Natural killer cell (primary cell): Measurements from ENCODE around the gene OSBP2. TPM values are rescaled to one million over a fixed set of nuclear protein-coding genes. Genes with fewer than 3 reads are reported as not detected.
A peak's percentile ranks its signal among the peaks of the same experiment; 100 is the strongest.

Experiments used
- ATAC-seq, 3 donors: fragments of 150-1000 bp in 2 of 3; fragments of 200-7000 bp in 1 of 3; cut with Tn5 transposase; 1 replicate in 1 of 3; 2 replicates in 2 of 3; pipeline ENCODE4 v1.10.0; 2021; ENCODE audit warnings: mild to moderate bottlenecking in 2 of 3, moderate library complexity in 2 of 3
- DNase-seq, 2 donors: peaks; one replicate each; pipeline versions ENCODE4 v3.0.0 to v3.0.0-alpha.2; 2013 to 2021; ENCODE audit warnings: mixed read lengths in 1 of 2
- H3K27ac ChIP-seq: one replicate; pipeline ENCODE4 v1.5.1; 2013; ENCODE audit warnings: mild to moderate bottlenecking, low read length
- H3K27me3 ChIP-seq: one replicate; pipeline ENCODE4 v1.6.1; 2013; ENCODE audit warnings: low read length; ENCODE audit not compliant: control insufficient read depth, insufficient read depth
- H3K36me3 ChIP-seq: one replicate; pipeline ENCODE4 v1.6.1; 2013; ENCODE audit warnings: low read length; ENCODE audit not compliant: control insufficient read depth, insufficient read depth
- H3K4me1 ChIP-seq: one replicate; pipeline ENCODE4 v1.6.1; 2013; ENCODE audit warnings: low read length; ENCODE audit not compliant: control insufficient read depth, insufficient read depth
- H3K4me3 ChIP-seq: one replicate; pipeline ENCODE4 v1.5.1; 2013; ENCODE audit warnings: low read length
- H3K9me3 ChIP-seq: one replicate; pipeline ENCODE4 v1.6.1; 2013; ENCODE audit warnings: low read length; ENCODE audit not compliant: control insufficient read depth, insufficient read depth
- H3K27ac Mint-ChIP-seq, 2 donors: one replicate each; pipeline ENCODE4 v1.8.0; 2022; ENCODE audit warnings: mild to moderate bottlenecking in 2 of 2, mixed read lengths in 2 of 2, moderate library complexity in 1 of 2
- H3K27me3 Mint-ChIP-seq, 2 donors: one replicate each; pipeline ENCODE4 v1.8.0; 2022; ENCODE audit warnings: low read depth in 2 of 2, mixed read lengths in 2 of 2
- H3K36me3 Mint-ChIP-seq: one replicate; pipeline ENCODE4 v1.8.0; 2022; ENCODE audit warnings: mixed read lengths
- H3K4me1 Mint-ChIP-seq, 2 donors: one replicate each; pipeline ENCODE4 v1.8.0; 2022; ENCODE audit warnings: mixed read lengths in 2 of 2
- H3K4me3 Mint-ChIP-seq: one replicate; pipeline ENCODE4 v1.8.0; 2022; ENCODE audit warnings: mild to moderate bottlenecking, moderate library complexity, mixed read lengths
- H3K9me3 Mint-ChIP-seq, 2 donors: one replicate each; pipeline ENCODE4 v1.8.0; 2022; ENCODE audit warnings: mixed read lengths in 2 of 2
- CTCF ChIP-seq: fragments of 200-600 bp; IDR thresholded peaks from one replicate; pipeline ENCODE4 v1.8.0; 2022; ENCODE audit warnings: antibody characterized with exemption
- WGBS: methylation state at CpG from one replicate; pipeline ENCODE4 v1.1.7; 2013; ENCODE audit warnings: missing lambda C conversion rate; ENCODE audit not compliant: insufficient coverage; 5-methylcytosine and 5-hydroxymethylcytosine counted together
- intact Hi-C: fragments of 100-400 bp; cut with micrococcal nuclease; formaldehyde crosslinking; loops from one replicate; pipeline ENCODE4 v1.14.2; 2022
- total RNA-seq, 4 donors: library from RNA; stranded (reverse); fragments of 120-200 nt in 1 of 4; gene quantifications; one replicate each; pipeline versions ENCODE4 v1.2.3 to v1.2.4, GENCODE V29; 2013 to 2022

The OSBP2 gene
- total RNA-seq, 3 donors from 2014 or later (not counting 1 experiment from before 2014, with no cell fraction given), result 0.65 to 1.2 (median 0.79) TPM

GRCh38 chr22:30648825-30649224 is 45.8 kb upstream of the OSBP2 start:
- Mint-ChIP-seq H3K36me3 (no peaks in the 10 kb centered on the region), H3K27me3 (no peaks in the 10 kb centered on the region), H3K4me3 (no peak overlapping the region), H3K9me3 (no peaks in the 10 kb centered on the region), H3K4me1 (no peaks in the 10 kb centered on the region), H3K27ac (no peak overlapping the region)
- intact Hi-C loops, result no loop called here
- 100% methylated on average over 3 of the region's 3 CpGs for WGBS
- no peak for ATAC-seq
- Histone ChIP-seq H3K36me3 (no peaks in the 10 kb centered on the region), H3K4me1 (peaks cover 11% of the 10 kb centered on the region), H3K4me3 (no peak overlapping the region), H3K9me3 (no peaks in the 10 kb centered on the region), H3K27me3 (no peaks in the 10 kb centered on the region), H3K27ac (no peak overlapping the region)
- no peak for TF ChIP-seq CTCF
- no peak for DNase-seq

- Mint-ChIP-seq H3K27me3 (no peaks in the 10 kb centered on the region), H3K36me3 (no peaks in the 10 kb centered on the region), H3K4me3 (no peak overlapping the region), H3K9me3 (no peaks in the 10 kb centered on the region), H3K27ac (no peak overlapping the region), H3K4me1 (no peaks in the 10 kb centered on the region)
- ATAC-seq (peak in 2 of 3 donors; percentile 88 to 90), DNase-seq (peak in 1 of 2 donors; percentile 65)
- Histone ChIP-seq H3K27ac (no peak overlapping the region), H3K36me3 (no peaks in the 10 kb centered on the region), H3K27me3 (no peaks in the 10 kb centered on the region), H3K9me3 (no peaks in the 10 kb centered on the region), H3K4me3 (no peak overlapping the region), H3K4me1 (peaks cover 11% of the 10 kb centered on the region)
- intact Hi-C loops, result no loop called here
- WGBS, result 20% methylated on average over 3 of the region's 7 CpGs
- no peak for TF ChIP-seq CTCF
Measured at GRCh38 chr22:30649430-30650007, 45.2 kb upstream of the OSBP2 start.

- intact Hi-C loops, result no loop called here
- Mint-ChIP-seq H3K27ac (no peak overlapping the region), H3K4me3 (no peak overlapping the region), H3K27me3 (no peaks in the 10 kb centered on the region), H3K36me3 (no peaks in the 10 kb centered on the region), H3K9me3 (no peaks in the 10 kb centered on the region), H3K4me1 (no peaks in the 10 kb centered on the region)
- TF ChIP-seq CTCF, result no peak
- no peaks in the 10 kb centered on the region for H3K36me3 ChIP-seq
- no peak for ATAC-seq
- no peaks in the 10 kb centered on the region for H3K27me3 ChIP-seq
- H3K27ac ChIP-seq, result no peak overlapping the region
- H3K4me1 ChIP-seq, result peaks cover 11% of the 10 kb centered on the region
- no peaks in the 10 kb centered on the region for H3K9me3 ChIP-seq
- 74% methylated on average over 5 of the region's 5 CpGs for WGBS
- no peak overlapping the region for H3K4me3 ChIP-seq
- no peak for DNase-seq
Measured at GRCh38 chr22:30650508-30651116, 44.1 kb upstream of the OSBP2 start.

- no peak for DNase-seq
- Histone ChIP-seq H3K27ac (no peak overlapping the region), H3K27me3 (no peaks in the 10 kb centered on the region), H3K4me1 (peaks cover 11% of the 10 kb centered on the region), H3K4me3 (no peak overlapping the region), H3K36me3 (no peaks in the 10 kb centered on the region), H3K9me3 (no peaks in the 10 kb centered on the region)
- Mint-ChIP-seq H3K4me1 (no peaks in the 10 kb centered on the region), H3K4me3 (no peak overlapping the region), H3K27me3 (no peaks in the 10 kb centered on the region), H3K9me3 (no peaks in the 10 kb centered on the region), H3K36me3 (no peaks in the 10 kb centered on the region), H3K27ac (no peak overlapping the region)
- no peak for ATAC-seq
- WGBS, result 81% methylated on average over 2 of the region's 2 CpGs
- intact Hi-C loops, result no loop called here
- TF ChIP-seq CTCF, result no peak
Measured at GRCh38 chr22:30652852-30653251, 41.8 kb upstream of the OSBP2 start.
